ENCODE measurements around the gene CEBPZ.

The CEBPZ gene

GRCh38 chr2:37156857-37157714 lies 74.3 kb downstream of the CEBPZ start, which contains the start of gene EIF2AK2:
Gene EIF2AK2 (minus strand): TSS chr2:37156980. CDS start chr2:37147806, 9,174 bp downstream.
- TF ChIP-seq POLR2A (IDR thresholded peaks at IDR 0.05; ENCODE audit: low read depth, low read length) (no peak; the same call in 1 of the 2 replicates), TAF1 (IDR thresholded peaks at IDR 0.05; ENCODE audit: low read depth, low read length) (0 out of 2 replicates have a peak, but pooled peaks have one; percentile 10), POLR2AphosphoS5 (IDR thresholded peaks at IDR 0.05; ENCODE audit: low read depth, low read length) (peak; percentile 64; the same call in 1 of the 2 replicates), POU2F2 (IDR thresholded peaks at IDR 0.05; ENCODE audit: low read depth, low read length) (no peak), SPI1 (IDR thresholded peaks at IDR 0.05; ENCODE audit: low read depth, low read length) (no peak), PAX5 (IDR thresholded peaks at IDR 0.05; ENCODE audit: insufficient read depth, low read length, severe bottlenecking) (no peak)
- peak; percentile 95 for DNase-seq (ENCODE audit: insufficient read length, low spot score)
- peak; percentile 78 for FAIRE-seq

- FAIRE-seq (peak; percentile 20), DNase-seq (ENCODE audit: insufficient read length, low spot score) (no peak)
- TF ChIP-seq TAF1 (IDR thresholded peaks at IDR 0.05; ENCODE audit: low read depth, low read length) (no peak), POLR2AphosphoS5 (IDR thresholded peaks at IDR 0.05; ENCODE audit: low read depth, low read length) (0 out of 2 replicates have a peak, but pooled peaks have one; percentile 4), SPI1 (IDR thresholded peaks at IDR 0.05; ENCODE audit: low read depth, low read length) (0 out of 2 replicates have a peak, but pooled peaks have one; percentile 8), POU2F2 (IDR thresholded peaks at IDR 0.05; ENCODE audit: low read depth, low read length) (no peak), POLR2A (IDR thresholded peaks at IDR 0.05; ENCODE audit: low read depth, low read length) (no peak)
These were observed 75.1 kb downstream of the CEBPZ start for GRCh38 chr2:37156071-37156856.

GRCh38 chr2:37154785-37155184 lies 76.6 kb downstream of the CEBPZ start:
- DNase-seq (ENCODE audit: insufficient read length, low spot score) = no peak
- TF ChIP-seq TAF1 (IDR thresholded peaks at IDR 0.05; ENCODE audit: low read depth, low read length) (no peak), POU2F2 (IDR thresholded peaks at IDR 0.05; ENCODE audit: low read depth, low read length) (no peak)
- FAIRE-seq = no peak

- no peak for FAIRE-seq
- no peak for DNase-seq (ENCODE audit: insufficient read length, low spot score)
- TF ChIP-seq POLR2A (IDR thresholded peaks at IDR 0.05; ENCODE audit: low read depth, low read length) = no peak
These were observed 78.2 kb downstream of the CEBPZ start for GRCh38 chr2:37153224-37153623.
